K562 (cell line): ENCODE measurements around the gene CNTRL. TPM values are rescaled to one million over a fixed set of nuclear protein-coding genes. Genes with fewer than 3 reads are reported as not detected.
A peak's percentile ranks its signal among the peaks of the same experiment; 100 is the strongest.

Experiments used
- ATF7 ChIP-seq: fragments of 450-650 bp; IDR thresholded peaks from 2 replicates; pipeline ENCODE4 v1.7.1; 2014; ENCODE audit warnings: mild to moderate bottlenecking, moderate library complexity
- BACH1 ChIP-seq: fragments of 200-800 bp; sonication (Bioruptor generic); IDR thresholded peaks from 2 replicates; pipeline ENCODE4 v1.6.1; 2016; ENCODE audit warnings: missing genetic modification characterization, missing compliant biosample characterization
- CREM ChIP-seq: IDR thresholded peaks from 2 replicates; pipeline ENCODE4 v1.6.1; 2014; ENCODE audit warnings: antibody characterized with exemption, low read depth
- EGR1 ChIP-seq: fragments of 450-650 bp; conservative IDR thresholded peaks from 2 replicates; pipeline ENCODE4 v1.6.1; 2017; ENCODE audit warnings: mild to moderate bottlenecking
- FOXM1 ChIP-seq, 2 experiments: fragments of 450-650 bp in 1 of 2; sonication (generic) in 1 of 2; formaldehyde crosslinking in 1 of 2; IDR thresholded peaks; 2 replicates each; pipeline versions ENCODE4 v1.6.1 to v1.9.0; 2017 to 2022; ENCODE audit warnings: low read depth in 2 of 2, mild to moderate bottlenecking in 2 of 2, missing genetic modification reagents in 1 of 2, moderate library complexity in 1 of 2
- HMG20B ChIP-seq: fragments of 250-450 bp; sonication (Bioruptor Pico); IDR thresholded peaks from 2 replicates; pipeline ENCODE4 v1.5.0; 2021; ENCODE audit warnings: mild to moderate bottlenecking
- IRF2 ChIP-seq: sonication (generic); formaldehyde crosslinking; IDR thresholded peaks from 2 replicates; pipeline ENCODE4 v1.8.1; 2022; ENCODE audit warnings: mild to moderate bottlenecking, missing genetic modification reagents
- KDM2B ChIP-seq: fragments of 250-450 bp; sonication (Bioruptor Pico); IDR thresholded peaks from 2 replicates; pipeline ENCODE4 v1.8.0; 2021; ENCODE audit warnings: mild to moderate bottlenecking, moderate library complexity
- MXI1 ChIP-seq: IDR thresholded peaks from 2 replicates; pipeline ENCODE4 v1.6.1; 2011; ENCODE audit warnings: low read depth, mild to moderate bottlenecking, improper control_type of control experiment, low read length
- NCOA4 ChIP-seq: fragments of 450-650 bp; IDR thresholded peaks from 2 replicates; pipeline ENCODE4 v1.6.1; 2018; ENCODE audit warnings: mild to moderate bottlenecking; ENCODE audit not compliant: partially characterized antibody
- PHF8 ChIP-seq: fragments of 200-600 bp; sonication (generic); IDR thresholded peaks from 2 replicates; pipeline ENCODE4 v1.6.1; 2012; ENCODE audit warnings: mixed run types, mild to moderate bottlenecking, inconsistent platforms, low read length, moderate library complexity, borderline replicate concordance
- RBM39 ChIP-seq: fragments of 200-400 bp; formaldehyde crosslinking; optimal IDR thresholded peaks from 2 replicates; pipeline ENCODE3; 2018; ENCODE audit warnings: low read depth, low read length
- SOX6 ChIP-seq: fragments of 450-650 bp; IDR thresholded peaks from 2 replicates; pipeline ENCODE4 v1.6.1; 2014; ENCODE audit warnings: mild to moderate bottlenecking
- SRSF1 ChIP-seq: fragments of 200-400 bp; formaldehyde crosslinking; IDR thresholded peaks from 2 replicates; pipeline ENCODE4 v1.6.1; 2017; ENCODE audit warnings: mild to moderate bottlenecking, low read depth, low read length, moderate library complexity
- ZNF121 ChIP-seq: sonication (generic); formaldehyde crosslinking; conservative IDR thresholded peaks from 2 replicates; pipeline ENCODE4 v1.8.0; 2022; ENCODE audit warnings: missing genetic modification reagents
- ZNF274 ChIP-seq: IDR thresholded peaks from 2 replicates; pipeline ENCODE4 v1.6.1; 2011; ENCODE audit warnings: low read depth, mild to moderate bottlenecking, low read length, moderate library complexity, borderline replicate concordance
- ZNF668 ChIP-seq: fragments of 250-450 bp; sonication (Bioruptor Pico); IDR thresholded peaks from 2 replicates; pipeline ENCODE4 v1.8.0; 2022; ENCODE audit warnings: mild to moderate bottlenecking, inconsistent platforms
- polyA plus RNA-seq, 8 experiments: library from polyadenylated mRNA; depleted of rRNA in 4 of 8; stranded (reverse) in 5 of 8; unstranded in 3 of 8; fragments of >200 nt; fragmentation: Nextera tagmentation in 2 of 8; fragmentation: Illumina TruSeq in 1 of 8; extraction: Ambion mirVana in 2 of 8; extraction: Trizol in 1 of 8; gene quantifications; 2 replicates each; pipeline versions ENCODE4 v1.2.1 to v1.2.3, GENCODE V29; 2011 to 2014; ENCODE audit warnings: inconsistent platforms in 1 of 8, missing spikeins in 1 of 8
- total RNA-seq, 7 experiments: library from RNA; depleted of rRNA in 6 of 7; stranded (reverse); fragments of >200 nt in 6 of 7; fragmentation: Illumina TruSeq in 2 of 7; extraction: Trizol in 2 of 7; gene quantifications; 2 replicates each; pipeline versions ENCODE4 v1.2.1 to v1.2.3, GENCODE V29; 2011 to 2021; ENCODE audit warnings: low replicate concordance in 1 of 7
- TF ChIP-seq, protein P1 (sequence below): fragments of 450-650 bp; IDR thresholded peaks from 2 replicates; pipeline ENCODE4 v1.6.1; 2017; ENCODE audit warnings: mild to moderate bottlenecking, moderate library complexity
- TF ChIP-seq, protein P2 (sequence below): conservative IDR thresholded peaks from 2 replicates; pipeline ENCODE4 v1.6.1; 2011; ENCODE audit warnings: low read depth, mild to moderate bottlenecking, low read length; ENCODE audit not compliant: control insufficient read depth
- TF ChIP-seq, protein P3 (sequence below): fragments of 450-650 bp; formaldehyde crosslinking; IDR thresholded peaks from 2 replicates; pipeline ENCODE4 v1.4.0; 2020; ENCODE audit warnings: mild to moderate bottlenecking, moderate library complexity
- TF ChIP-seq, protein P4 (sequence below): fragments of 450-650 bp; formaldehyde crosslinking; conservative IDR thresholded peaks from 2 replicates; pipeline ENCODE4 v1.4.0; 2022; ENCODE audit warnings: mild to moderate bottlenecking, missing genetic modification characterization
- TF ChIP-seq, protein P5 (sequence below), 2 experiments: fragments of 450-650 bp in 1 of 2; sonication (generic) in 1 of 2; formaldehyde crosslinking in 1 of 2; IDR thresholded peaks in 1 of 2; conservative IDR thresholded peaks in 1 of 2; 2 replicates each; pipeline versions ENCODE4 v1.6.1 to v1.8.1; 2016 to 2023; ENCODE audit warnings: mild to moderate bottlenecking in 2 of 2, moderate library complexity in 2 of 2, inconsistent platforms in 1 of 2, missing genetic modification reagents in 1 of 2

The CNTRL gene
- total and polyA plus RNA-seq, 9 of the 15 experiments (the other 6 are each of a cell fraction or from before 2014, with no cell fraction given) = 9.2 to 28.9 (median 20.5) TPM

DNA sequence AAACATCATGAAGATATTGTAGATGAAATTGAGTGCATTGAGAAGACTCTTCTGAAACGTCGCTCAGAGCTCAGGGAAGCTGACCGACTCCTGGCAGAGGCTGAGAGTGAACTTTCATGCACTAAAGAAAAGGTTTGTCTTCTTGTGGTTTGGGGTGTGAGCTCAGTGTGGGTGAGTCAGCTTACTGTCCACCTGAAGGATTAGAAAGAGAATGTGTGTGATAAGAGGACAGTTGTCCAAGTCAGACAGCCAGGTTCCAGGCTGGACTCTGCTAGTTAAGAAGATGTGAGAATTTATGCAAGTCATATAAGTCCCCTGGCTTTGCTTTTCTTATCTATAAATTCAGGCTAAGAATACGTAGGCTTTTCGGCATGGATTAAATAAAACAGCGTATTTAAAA is 80.0 kb downstream of the CNTRL start (continued):
- TF ChIP-seq, protein P1, sequence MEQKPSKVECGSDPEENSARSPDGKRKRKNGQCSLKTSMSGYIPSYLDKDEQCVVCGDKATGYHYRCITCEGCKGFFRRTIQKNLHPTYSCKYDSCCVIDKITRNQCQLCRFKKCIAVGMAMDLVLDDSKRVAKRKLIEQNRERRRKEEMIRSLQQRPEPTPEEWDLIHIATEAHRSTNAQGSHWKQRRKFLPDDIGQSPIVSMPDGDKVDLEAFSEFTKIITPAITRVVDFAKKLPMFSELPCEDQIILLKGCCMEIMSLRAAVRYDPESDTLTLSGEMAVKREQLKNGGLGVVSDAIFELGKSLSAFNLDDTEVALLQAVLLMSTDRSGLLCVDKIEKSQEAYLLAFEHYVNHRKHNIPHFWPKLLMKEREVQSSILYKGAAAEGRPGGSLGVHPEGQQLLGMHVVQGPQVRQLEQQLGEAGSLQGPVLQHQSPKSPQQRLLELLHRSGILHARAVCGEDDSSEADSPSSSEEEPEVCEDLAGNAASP = no peak
- TF ChIP-seq PHF8 (no peak), HMG20B (no peak), SOX6 (peak; percentile 98), BACH1 (tag) (no peak), NCOA4 (no peak), KDM2B (CRISPR knock-in tag) (no peak), ZNF121 (CRISPR knock-in tag) (no peak), FOXM1 (IDR thresholded peaks at IDR 0.05; ENCODE audit: low read depth) (peak; percentile 64; the same call in 1 of the 2 replicates), FOXM1 (CRISPR knock-in tag; IDR thresholded peaks at IDR 0.05; ENCODE audit: low read depth) (no peak), ATF7 (peak; percentile 81), SRSF1 (no peak), ZNF668 (CRISPR knock-in tag) (no peak), ZNF274 (no peak), IRF2 (no peak), EGR1 (no peak), RBM39 (no peak), CREM (peak; percentile 73), MXI1 (no peak)
- TF ChIP-seq, protein P2, sequence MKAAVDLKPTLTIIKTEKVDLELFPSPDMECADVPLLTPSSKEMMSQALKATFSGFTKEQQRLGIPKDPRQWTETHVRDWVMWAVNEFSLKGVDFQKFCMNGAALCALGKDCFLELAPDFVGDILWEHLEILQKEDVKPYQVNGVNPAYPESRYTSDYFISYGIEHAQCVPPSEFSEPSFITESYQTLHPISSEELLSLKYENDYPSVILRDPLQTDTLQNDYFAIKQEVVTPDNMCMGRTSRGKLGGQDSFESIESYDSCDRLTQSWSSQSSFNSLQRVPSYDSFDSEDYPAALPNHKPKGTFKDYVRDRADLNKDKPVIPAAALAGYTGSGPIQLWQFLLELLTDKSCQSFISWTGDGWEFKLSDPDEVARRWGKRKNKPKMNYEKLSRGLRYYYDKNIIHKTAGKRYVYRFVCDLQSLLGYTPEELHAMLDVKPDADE = no peak; the same call in 1 of the 2 replicates
- TF ChIP-seq, protein P3, sequence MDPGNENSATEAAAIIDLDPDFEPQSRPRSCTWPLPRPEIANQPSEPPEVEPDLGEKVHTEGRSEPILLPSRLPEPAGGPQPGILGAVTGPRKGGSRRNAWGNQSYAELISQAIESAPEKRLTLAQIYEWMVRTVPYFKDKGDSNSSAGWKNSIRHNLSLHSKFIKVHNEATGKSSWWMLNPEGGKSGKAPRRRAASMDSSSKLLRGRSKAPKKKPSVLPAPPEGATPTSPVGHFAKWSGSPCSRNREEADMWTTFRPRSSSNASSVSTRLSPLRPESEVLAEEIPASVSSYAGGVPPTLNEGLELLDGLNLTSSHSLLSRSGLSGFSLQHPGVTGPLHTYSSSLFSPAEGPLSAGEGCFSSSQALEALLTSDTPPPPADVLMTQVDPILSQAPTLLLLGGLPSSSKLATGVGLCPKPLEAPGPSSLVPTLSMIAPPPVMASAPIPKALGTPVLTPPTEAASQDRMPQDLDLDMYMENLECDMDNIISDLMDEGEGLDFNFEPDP (CRISPR knock-in tag) = no peak
- TF ChIP-seq, protein P4, sequence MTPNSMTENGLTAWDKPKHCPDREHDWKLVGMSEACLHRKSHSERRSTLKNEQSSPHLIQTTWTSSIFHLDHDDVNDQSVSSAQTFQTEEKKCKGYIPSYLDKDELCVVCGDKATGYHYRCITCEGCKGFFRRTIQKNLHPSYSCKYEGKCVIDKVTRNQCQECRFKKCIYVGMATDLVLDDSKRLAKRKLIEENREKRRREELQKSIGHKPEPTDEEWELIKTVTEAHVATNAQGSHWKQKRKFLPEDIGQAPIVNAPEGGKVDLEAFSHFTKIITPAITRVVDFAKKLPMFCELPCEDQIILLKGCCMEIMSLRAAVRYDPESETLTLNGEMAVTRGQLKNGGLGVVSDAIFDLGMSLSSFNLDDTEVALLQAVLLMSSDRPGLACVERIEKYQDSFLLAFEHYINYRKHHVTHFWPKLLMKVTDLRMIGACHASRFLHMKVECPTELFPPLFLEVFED (CRISPR knock-in tag) = no peak
- TF ChIP-seq, protein P5, sequence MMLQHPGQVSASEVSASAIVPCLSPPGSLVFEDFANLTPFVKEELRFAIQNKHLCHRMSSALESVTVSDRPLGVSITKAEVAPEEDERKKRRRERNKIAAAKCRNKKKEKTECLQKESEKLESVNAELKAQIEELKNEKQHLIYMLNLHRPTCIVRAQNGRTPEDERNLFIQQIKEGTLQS (IDR thresholded peaks at IDR 0.05) = peak; percentile 92
- TF ChIP-seq, protein P5 (CRISPR knock-in tag; conservative IDR thresholded peaks at IDR 0.05) = peak; percentile 83; the same call in 1 of the 2 replicates
